Glomerular visceral epithelial cell (primary cell): Measurements from ENCODE around the gene RPL3.
A peak's percentile ranks its signal among the peaks of the same experiment; 100 is the strongest.
"Not testable (repeated sequence)": the region's sequence is repeated elsewhere in the genome, so short reads cannot be mapped to it uniquely, and the experiment has no call there.

Source experiments
- DNase-seq: peaks from one replicate; pipeline ENCODE4 v3.0.0-alpha.2; 2016; ENCODE audit errors: extremely low spot score

The RPL3 gene

GRCh38 chr22:39351689-39352214, 32.3 kb upstream of the RPL3 start:
- DNase-seq, result no peak

- no peak for DNase-seq
Measured at GRCh38 chr22:39350757-39351688, 31.6 kb upstream of the RPL3 start.

GRCh38 chr22:39349967-39350726, 30.7 kb upstream of the RPL3 start, which contains the start of gene SYNGR1:
Gene SYNGR1 (plus strand): TSS chr22:39349991. CDS start chr22:39350011, 20 bp downstream.
- DNase-seq, result no peak

- peak; percentile 16 for DNase-seq
Measured at GRCh38 chr22:39349506-39349966, 30.1 kb upstream of the RPL3 start.

GRCh38 chr22:39348909-39349505, 29.6 kb upstream of the RPL3 start:
- DNase-seq, result no peak

GRCh38 chr22:39345231-39345630, 25.8 kb upstream of the RPL3 start:
- no peak for DNase-seq

GRCh38 chr22:39344046-39344390, 24.6 kb upstream of the RPL3 start:
- DNase-seq, result no peak

GRCh38 chr22:39343259-39344045, 24.0 kb upstream of the RPL3 start:
- peak; percentile 56 for DNase-seq

GRCh38 chr22:39341179-39341578, 21.8 kb upstream of the RPL3 start:
- no peak for DNase-seq

GRCh38 chr22:39339775-39340174, 20.4 kb upstream of the RPL3 start:
- DNase-seq, result not testable (repeated sequence)

GRCh38 chr22:39336411-39336810, 17.0 kb upstream of the RPL3 start:
- no peak for DNase-seq

GRCh38 chr22:39332441-39333064, 13.1 kb upstream of the RPL3 start:
- no peak for DNase-seq

GRCh38 chr22:39330553-39330952, 11.1 kb upstream of the RPL3 start:
- not testable (repeated sequence) for DNase-seq

GRCh38 chr22:39327995-39328754, 8.8 kb upstream of the RPL3 start:
- no peak for DNase-seq

- DNase-seq, result no peak
Measured at GRCh38 chr22:39325392-39325932, 6.0 kb upstream of the RPL3 start.

- not testable (repeated sequence) for DNase-seq
Measured at GRCh38 chr22:39320616-39321029, 1.2 kb upstream of the RPL3 start.

GRCh38 chr22:39318507-39319283, 728 bp downstream of the RPL3 start:
- DNase-seq, result peak; percentile 45

- DNase-seq, result no peak
Measured at GRCh38 chr22:39317775-39318506, 1.5 kb downstream of the RPL3 start.
